IPS-11a (cell line): ENCODE data around the gene RBMS3.

Source experiments
- H3K4me3 ChIP-seq: one replicate; pipeline ENCODE4 v1.5.1; 2013; ENCODE audit warnings: low read depth, low read length, control low read depth

The RBMS3 gene

GRCh38 chr3:29701326-29701983 lies 420.6 kb downstream of the RBMS3 start:
- H3K4me3 ChIP-seq: no peak overlapping the region

GRCh38 chr3:29705906-29706844 lies 425.3 kb downstream of the RBMS3 start:
- H3K4me3 ChIP-seq: no peak overlapping the region

GRCh38 chr3:29708884-29709283 lies 428.0 kb downstream of the RBMS3 start:
- H3K4me3 ChIP-seq: no peak overlapping the region

- H3K4me3 ChIP-seq: no peak overlapping the region
Measured at GRCh38 chr3:29711255-29711771, 430.4 kb downstream of the RBMS3 start.

GRCh38 chr3:29716213-29716612 lies 435.3 kb downstream of the RBMS3 start:
- H3K4me3 ChIP-seq: no peak overlapping the region

- no peak overlapping the region for H3K4me3 ChIP-seq
Measured at GRCh38 chr3:29718661-29719065, 437.8 kb downstream of the RBMS3 start.

GRCh38 chr3:29720665-29721064 lies 439.8 kb downstream of the RBMS3 start:
- H3K4me3 ChIP-seq: no peak overlapping the region

GRCh38 chr3:29721789-29722188 lies 440.9 kb downstream of the RBMS3 start:
- H3K4me3 ChIP-seq: no peak overlapping the region

- H3K4me3 ChIP-seq: no peak overlapping the region
Measured at GRCh38 chr3:29731050-29731449, 450.2 kb downstream of the RBMS3 start.

GRCh38 chr3:29741231-29741630 lies 460.4 kb downstream of the RBMS3 start:
- no peak overlapping the region for H3K4me3 ChIP-seq

- H3K4me3 ChIP-seq: no peak overlapping the region
Measured at GRCh38 chr3:29745232-29745870, 464.5 kb downstream of the RBMS3 start.

GRCh38 chr3:29746163-29746760 lies 465.4 kb downstream of the RBMS3 start:
- H3K4me3 ChIP-seq: no peak overlapping the region

- H3K4me3 ChIP-seq: no peak overlapping the region
Measured at GRCh38 chr3:29747991-29748390, 467.1 kb downstream of the RBMS3 start.

GRCh38 chr3:29751647-29752314 lies 470.9 kb downstream of the RBMS3 start:
- no peak overlapping the region for H3K4me3 ChIP-seq

GRCh38 chr3:29754346-29754745 lies 473.5 kb downstream of the RBMS3 start:
- no peak overlapping the region for H3K4me3 ChIP-seq

GRCh38 chr3:29755416-29755815 lies 474.5 kb downstream of the RBMS3 start:
- no peak overlapping the region for H3K4me3 ChIP-seq

- no peak overlapping the region for H3K4me3 ChIP-seq
Measured at GRCh38 chr3:29757054-29757777, 476.3 kb downstream of the RBMS3 start.

GRCh38 chr3:29758108-29758433 lies 477.2 kb downstream of the RBMS3 start:
- H3K4me3 ChIP-seq: no peak overlapping the region

- H3K4me3 ChIP-seq: no peak overlapping the region
Measured at GRCh38 chr3:29758434-29759322, 477.8 kb downstream of the RBMS3 start.
